GM18858 (cell line): ENCODE measurements around the gene TNFSF13B.
A peak's percentile ranks its signal among the peaks of the same experiment; 100 is the strongest.
"Not testable (repeated sequence)": the region's sequence is repeated elsewhere in the genome, so short reads cannot be mapped to it uniquely, and the experiment has no call there.

Experiments used
- ATAC-seq: cut with Tn5 transposase; IDR thresholded peaks from one replicate; pipeline ENCODE4 v1.9.1; 2021; ENCODE audit not compliant: unreplicated experiment

TNFSF13B gene

GRCh38 chr13:108278466-108278865, 8.9 kb downstream of the TNFSF13B start:
- no peak for ATAC-seq

- no peak for ATAC-seq
Observed at GRCh38 chr13:108281901-108282300, 12.4 kb downstream of the TNFSF13B start.

GRCh38 chr13:108283110-108283509, 13.6 kb downstream of the TNFSF13B start:
- no peak for ATAC-seq

GRCh38 chr13:108288741-108289140, 19.2 kb downstream of the TNFSF13B start:
- ATAC-seq = no peak

- ATAC-seq = no peak
Observed at GRCh38 chr13:108289819-108290218, 20.3 kb downstream of the TNFSF13B start.

GRCh38 chr13:108297114-108297513, 27.6 kb downstream of the TNFSF13B start:
- no peak for ATAC-seq

GRCh38 chr13:108302279-108302678, 32.8 kb downstream of the TNFSF13B start:
- no peak for ATAC-seq

- ATAC-seq = no peak
Observed at GRCh38 chr13:108304170-108305016, 34.9 kb downstream of the TNFSF13B start.

- ATAC-seq = peak; percentile 63
Observed at GRCh38 chr13:108305655-108306054, 36.1 kb downstream of the TNFSF13B start.

GRCh38 chr13:108306860-108307259, 37.3 kb downstream of the TNFSF13B start:
- no peak for ATAC-seq

- not testable (repeated sequence) for ATAC-seq
Observed at GRCh38 chr13:108311596-108311995, 42.1 kb downstream of the TNFSF13B start.

GRCh38 chr13:108313382-108313781, 43.9 kb downstream of the TNFSF13B start:
- no peak for ATAC-seq

- peak; percentile 85 for ATAC-seq
Observed at GRCh38 chr13:108315273-108315672, 45.8 kb downstream of the TNFSF13B start.

GRCh38 chr13:108315991-108316390, 46.5 kb downstream of the TNFSF13B start:
- ATAC-seq = no peak

- no peak for ATAC-seq
Observed at GRCh38 chr13:108316413-108316812, 46.9 kb downstream of the TNFSF13B start.

- peak; percentile 80 for ATAC-seq
Observed at GRCh38 chr13:108322206-108322824, 52.8 kb downstream of the TNFSF13B start.

GRCh38 chr13:108323031-108323430, 53.5 kb downstream of the TNFSF13B start:
- no peak for ATAC-seq

GRCh38 chr13:108325863-108326262, 56.3 kb downstream of the TNFSF13B start:
- peak; percentile 3 for ATAC-seq

GRCh38 chr13:108326309-108326708, 56.8 kb downstream of the TNFSF13B start:
- peak; percentile 85 for ATAC-seq

- ATAC-seq = no peak
Observed at GRCh38 chr13:108328848-108329247, 59.3 kb downstream of the TNFSF13B start.

- no peak for ATAC-seq
Observed at GRCh38 chr13:108332791-108333190, 63.3 kb downstream of the TNFSF13B start.
